ENCODE results near the gene CCDC186. TPM values are rescaled to one million over a fixed set of nuclear protein-coding genes. Genes with fewer than 3 reads are reported as not detected.

Gene CCDC186
- total and polyA plus RNA-seq, 2 of the 13 experiments (the other 11 are each of a cell fraction or from before 2014, with no cell fraction given), result 4.2 to 11.8 TPM

DNA sequence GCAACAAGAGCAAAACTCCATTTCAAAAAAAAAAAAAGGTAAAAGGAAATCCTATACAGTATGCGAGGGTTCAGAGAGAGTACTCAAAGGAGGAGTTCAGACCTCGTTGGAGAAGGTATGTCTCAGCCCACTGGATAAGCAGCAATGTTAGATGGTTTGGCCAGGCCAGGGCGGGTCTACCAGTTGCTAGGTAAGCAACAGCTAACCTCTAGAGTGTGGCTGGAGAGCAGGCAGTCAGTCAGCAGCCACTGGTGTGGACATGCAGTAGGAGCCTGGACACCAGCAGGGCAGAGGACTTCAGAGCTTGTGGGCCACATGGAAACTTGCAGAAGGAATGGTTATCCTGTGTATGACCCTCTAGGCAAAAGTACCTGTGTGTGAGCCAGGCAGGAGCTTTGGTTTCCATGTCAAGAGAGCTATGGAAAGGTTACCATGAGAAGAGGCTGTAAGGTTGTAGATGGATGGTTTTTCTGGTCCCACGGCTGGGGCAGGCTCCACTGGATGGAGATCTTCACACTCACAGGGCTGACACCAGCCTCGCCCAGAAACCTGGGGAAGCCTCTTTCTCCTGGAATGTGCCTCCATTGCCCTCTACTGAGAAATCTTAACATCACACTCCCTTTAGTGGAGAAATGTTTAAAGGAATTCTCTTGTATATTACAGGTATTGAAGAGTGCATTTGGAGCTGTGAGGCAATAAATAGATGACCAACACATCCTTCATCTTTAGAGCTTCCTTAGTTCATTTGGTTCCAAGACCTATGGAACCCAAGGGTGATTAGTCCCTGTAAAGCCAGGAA lies 63.6 kb downstream of the CCDC186 start:
- no peak overlapping the region for H2AFZ ChIP-seq (ENCODE audit: low read length)
- H3K36me3 ChIP-seq (replicated peaks in 1 of 2; ENCODE audit: control insufficient read depth in 1 of 2, insufficient read depth in 2 of 2, low read length in 2 of 2), result no peaks in the 10 kb centered on the region
- POLR2A ChIA-PET, result no interaction called here
- H3K4me3 ChIP-seq (replicated peaks in 1 of 3; ENCODE audit: insufficient read depth in 1 of 3, low read depth in 2 of 3, low read length in 3 of 3), result no peak overlapping the region
- no TSS peak for BruUV-seq (replicated peaks)
- peak; percentile 70 for ATAC-seq
- H3K4me2 ChIP-seq (ENCODE audit: low read depth, low read length), result no peak overlapping the region
- 9% methylated on average over 5 of the region's 5 CpGs for WGBS (ENCODE audit: low lambda C conversion rate)
- intact Hi-C loops (cut with micrococcal nuclease; ENCODE audit: unreplicated experiment) (no loop called here), in situ Hi-C loops (cut with HindIII; ENCODE audit: extremely low pct_ligation_motif_present, low pct_unique_long_range_greater_than_20kb) (no loop called here)
- no peaks in the 10 kb centered on the region for H3K4me1 ChIP-seq (ENCODE audit: insufficient read depth, low read length)
- no peak overlapping the region for H3K9ac ChIP-seq (ENCODE audit: insufficient read depth, low read depth, low read length)
- no peak for FAIRE-seq
- H3K27me3 ChIP-seq (ENCODE audit: control insufficient read depth in 1 of 2, insufficient read depth in 2 of 2, low read length in 2 of 2), result peaks cover 0 to 3% of the 10 kb centered on the region in 2 experiments; a peak in 2 of 5 replicates
- H3K27ac ChIP-seq (ENCODE audit: extremely low read length, insufficient read depth, low read length), result no peak overlapping the region
- DNase-seq (ENCODE audit: low spot score), result no peak
- H4K20me1 ChIP-seq (ENCODE audit: insufficient read depth, low read length), result no peaks in the 10 kb centered on the region
- H3K9me3 ChIP-seq (ENCODE audit: low read length), result no peaks in the 10 kb centered on the region
- CTCF ChIA-PET (ENCODE audit: low intra/inter-chr PET ratio, low total read pairs), result no interaction called here
- TF ChIP-seq STAG1 (CRISPR knock-in tag; IDR thresholded peaks at IDR 0.05) (peak; percentile 55), ZNF646 (CRISPR knock-in tag; IDR thresholded peaks at IDR 0.05) (no peak), CTCF (CRISPR knock-in tag; IDR thresholded peaks at IDR 0.05) (peak; percentile 39; the same call in 1 of the 2 replicates), ZNF773 (CRISPR knock-in tag; IDR thresholded peaks at IDR 0.05; ENCODE audit: borderline replicate concordance) (no peak)
- H3K79me2 ChIP-seq (ENCODE audit: insufficient read depth, low read length), result no peaks in the 10 kb centered on the region

All from HepG2 (cell line).